ENCODE results near the gene FNIP2. TPM values are rescaled to one million over a fixed set of nuclear protein-coding genes. Genes with fewer than 3 reads are reported as not detected.

FNIP2 gene
- total RNA-seq, 1 experiment from 2014 or later: 5.2 TPM

DNA sequence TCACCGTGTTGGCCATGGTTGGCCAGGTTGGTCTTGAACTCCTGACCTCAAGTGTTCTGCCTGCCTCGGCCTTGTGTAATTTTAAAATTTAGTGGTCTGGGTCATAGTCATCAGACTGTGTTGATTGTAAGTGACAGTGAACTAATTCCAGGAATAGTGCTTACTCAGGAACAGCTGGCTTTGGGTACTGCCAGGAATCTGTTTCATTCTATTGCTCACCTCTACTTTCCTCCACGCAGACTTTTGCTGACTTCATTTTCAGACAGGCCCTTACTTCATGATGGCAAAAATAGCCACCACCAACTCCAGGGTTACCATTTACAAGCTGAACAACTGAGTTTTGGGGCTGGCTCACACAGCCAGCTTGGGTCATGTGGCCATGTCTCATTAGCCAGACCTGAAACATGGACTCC lies 54.6 kb downstream of the FNIP2 start:
- Histone ChIP-seq H3K4me3 (ENCODE audit: low read length) (no peak overlapping the region), H3K79me2 (ENCODE audit: low read length) (no peaks in the 10 kb centered on the region), H3K36me3 (ENCODE audit: low read depth, low read length) (no peaks in the 10 kb centered on the region), H3F3A (ENCODE audit: low read length, unreplicated experiment) (no peaks in the 10 kb centered on the region), H3K27me3 (ENCODE audit: low read length) (no peaks in the 10 kb centered on the region), H2AFZ (ENCODE audit: low read length) (no peak overlapping the region), H3K4me2 (ENCODE audit: low read length) (no peak overlapping the region), H3K9me2 (replicated peaks; ENCODE audit: low read length) (no peaks in the 10 kb centered on the region), H3K4me1 (ENCODE audit: insufficient read depth, low read length) (peaks cover 49% of the 10 kb centered on the region), H3K9me3 (ENCODE audit: low read length) (no peaks in the 10 kb centered on the region), H3K9ac (ENCODE audit: low read length) (no peak overlapping the region), H4K20me1 (ENCODE audit: low read length) (no peaks in the 10 kb centered on the region), H3K27ac (ENCODE audit: low read length) (no peak overlapping the region)
- no peak for TF ChIP-seq CTCF (conservative IDR thresholded peaks at IDR 0.05; ENCODE audit: low read depth, low read length)
- no peak for TF ChIP-seq EZH2 (IDR thresholded peaks at IDR 0.05; ENCODE audit: low read length, unreplicated experiment)
- ATAC-seq: no peak
- POLR2A ChIA-PET (ENCODE audit: unreplicated experiment): no interaction called here
- BruUV-seq (replicated peaks): no TSS peak
- intact Hi-C loops (cut with micrococcal nuclease): loop anchor here (5.0 kb wide), 1 partner anchor 571 kb away; no protein-coding TSS in a partner anchor
- no peak for DNase-seq
- CTCF ChIA-PET: no interaction called here

GRCh38 chr4:158824425-158825274 lies 55.8 kb downstream of the FNIP2 start:
- ChIA-PET POLR2A (ENCODE audit: unreplicated experiment) (no interaction called here), CTCF (no interaction called here)
- no TSS peak for BruUV-seq (replicated peaks)
- Histone ChIP-seq H3K27ac (ENCODE audit: low read length) (peak overlapping the region; percentile 43), H3K36me3 (ENCODE audit: low read depth, low read length) (no peaks in the 10 kb centered on the region), H3K9me2 (replicated peaks; ENCODE audit: low read length) (no peaks in the 10 kb centered on the region), H3K4me1 (ENCODE audit: insufficient read depth, low read length) (peaks cover 43% of the 10 kb centered on the region), H2AFZ (ENCODE audit: low read length) (no peak overlapping the region), H3K9me3 (ENCODE audit: low read length) (no peaks in the 10 kb centered on the region), H3K4me3 (ENCODE audit: low read length) (no peak overlapping the region), H3K79me2 (ENCODE audit: low read length) (no peaks in the 10 kb centered on the region), H4K20me1 (ENCODE audit: low read length) (no peaks in the 10 kb centered on the region), H3K9ac (ENCODE audit: low read length) (no peak overlapping the region; the same call in 1 of the 2 replicates), H3K4me2 (ENCODE audit: low read length) (no peak overlapping the region; the same call in 1 of the 2 replicates), H3F3A (ENCODE audit: low read length, unreplicated experiment) (no peaks in the 10 kb centered on the region), H3K27me3 (ENCODE audit: low read length) (no peaks in the 10 kb centered on the region)
- intact Hi-C loops (cut with micrococcal nuclease): loop anchor here (5.0 kb wide), 1 partner anchor 572 kb away; no protein-coding TSS in a partner anchor
- ATAC-seq (no peak; the same call in 1 of the 2 replicates), DNase-seq (no peak)
- TF ChIP-seq EZH2phosphoT487 (IDR thresholded peaks at IDR 0.05; ENCODE audit: borderline replicate concordance, low read length): no peak
- no peak for TF ChIP-seq CTCF (conservative IDR thresholded peaks at IDR 0.05; ENCODE audit: low read depth, low read length)
- no peak for TF ChIP-seq EZH2 (IDR thresholded peaks at IDR 0.05; ENCODE audit: low read length, unreplicated experiment)

DNA sequence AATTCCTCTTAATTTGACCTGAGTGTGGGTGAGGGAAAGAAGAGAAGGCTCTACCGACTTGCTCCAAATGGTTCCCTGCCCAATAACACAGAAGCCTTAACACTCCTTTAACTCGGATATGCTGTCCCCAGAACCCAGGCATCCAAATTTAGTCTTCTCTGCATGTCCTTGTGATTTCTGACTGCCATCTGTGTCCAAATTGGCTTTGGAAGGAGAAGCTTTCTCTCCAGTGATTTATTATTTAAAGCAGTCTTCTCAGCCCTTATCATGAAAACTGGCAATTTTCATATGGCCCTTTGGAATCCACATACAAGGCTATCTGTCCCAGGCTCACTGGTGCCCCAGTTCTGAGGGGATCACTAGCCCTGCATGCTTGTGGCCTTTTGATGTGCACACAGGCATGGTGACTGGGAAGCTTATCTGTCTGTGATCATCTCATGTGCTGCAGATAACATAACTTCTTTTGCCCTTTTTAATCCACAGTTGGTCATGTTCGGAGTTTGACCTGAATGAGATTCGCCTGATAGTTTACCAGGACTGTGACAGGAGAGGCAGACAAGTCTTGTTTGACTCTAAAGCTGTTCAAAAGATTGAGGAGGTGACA lies 56.7 kb downstream of the FNIP2 start:
- intact Hi-C loops (cut with micrococcal nuclease): no loop called here
- TF ChIP-seq CTCF (conservative IDR thresholded peaks at IDR 0.05; ENCODE audit: low read depth, low read length): no peak
- no peak for TF ChIP-seq EZH2 (IDR thresholded peaks at IDR 0.05; ENCODE audit: low read length, unreplicated experiment)
- TF ChIP-seq EZH2phosphoT487 (IDR thresholded peaks at IDR 0.05; ENCODE audit: borderline replicate concordance, low read length): no peak
- peak overlapping the region; percentile 91 for H3K27ac ChIP-seq (ENCODE audit: low read length)
- ATAC-seq (no peak), DNase-seq (no peak)
- H2AFZ ChIP-seq (ENCODE audit: low read length): no peak overlapping the region
- no peak overlapping the region for H3K4me3 ChIP-seq (ENCODE audit: low read length)
- no TSS peak for BruUV-seq (replicated peaks)
- H3K27me3 ChIP-seq (ENCODE audit: low read length): no peaks in the 10 kb centered on the region
- H3K9me3 ChIP-seq (ENCODE audit: low read length): no peaks in the 10 kb centered on the region
- no peak overlapping the region for H3K9ac ChIP-seq (ENCODE audit: low read length)
- CTCF ChIA-PET: no interaction called here
- H3K4me1 ChIP-seq (ENCODE audit: insufficient read depth, low read length): peaks cover 36% of the 10 kb centered on the region
- POLR2A ChIA-PET (ENCODE audit: unreplicated experiment): no interaction called here
- no peaks in the 10 kb centered on the region for H3K9me2 ChIP-seq (replicated peaks; ENCODE audit: low read length)
- H3K79me2 ChIP-seq (ENCODE audit: low read length): no peaks in the 10 kb centered on the region
- H3K4me2 ChIP-seq (ENCODE audit: low read length): no peak overlapping the region
- H3F3A ChIP-seq (ENCODE audit: low read length, unreplicated experiment): no peaks in the 10 kb centered on the region
- H3K36me3 ChIP-seq (ENCODE audit: low read depth, low read length): no peaks in the 10 kb centered on the region
- no peaks in the 10 kb centered on the region for H4K20me1 ChIP-seq (ENCODE audit: low read length)

Data from PC-3 (cell line).